HG03139 (cell line): ENCODE results near the gene CREB3L2.
"Not testable (repeated sequence)": the region's sequence is repeated elsewhere in the genome, so short reads cannot be mapped to it uniquely, and the experiment has no call there.

Experiments
- ATAC-seq: cut with Tn5 transposase; IDR thresholded peaks from one replicate; pipeline ENCODE4 v1.9.1; 2021; ENCODE audit not compliant: unreplicated experiment

CREB3L2 gene

DNA sequence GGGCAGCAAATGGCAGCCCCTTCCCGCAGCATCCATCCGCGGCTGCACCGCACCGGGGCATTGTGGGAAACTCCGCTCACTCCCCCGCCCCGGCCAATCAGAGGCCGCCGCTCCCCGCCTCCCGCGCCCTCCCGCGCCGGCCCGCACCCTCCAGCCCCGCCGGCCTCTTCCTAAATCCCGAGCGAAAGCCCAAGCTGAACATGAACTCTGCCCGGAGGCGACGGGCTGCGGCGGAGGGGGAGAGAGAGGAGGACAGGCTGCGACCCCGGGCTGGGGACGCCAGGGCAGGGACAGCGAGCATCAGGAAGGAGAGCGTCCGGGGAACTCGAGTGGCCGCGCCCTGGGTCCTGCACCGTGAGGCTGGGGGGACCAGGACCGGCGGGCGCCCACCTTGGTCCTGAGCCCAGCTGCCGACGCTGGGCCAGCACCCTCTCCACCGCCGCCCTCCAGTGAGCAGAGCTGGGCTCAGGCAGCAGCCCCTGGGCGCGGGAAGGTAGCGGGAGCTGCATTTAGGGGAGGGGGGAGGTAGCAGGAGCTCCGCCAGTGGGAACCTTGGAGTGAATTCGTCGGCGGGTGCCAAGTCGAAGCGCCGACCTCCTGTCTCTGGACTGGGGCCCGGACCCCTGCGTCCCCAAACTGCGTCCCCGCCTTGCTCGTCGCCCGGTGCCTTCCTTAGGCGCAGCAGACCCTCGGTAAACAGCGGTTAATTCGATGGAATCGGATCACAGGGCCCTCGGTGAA is 154.9 kb downstream of the CREB3L2 start, which contains the start of gene DGKI:
Gene DGKI, minus strand, starts transcription at position 148 of the 741 bp plus-strand sequence.
- peak; percentile 37 for ATAC-seq

DNA sequence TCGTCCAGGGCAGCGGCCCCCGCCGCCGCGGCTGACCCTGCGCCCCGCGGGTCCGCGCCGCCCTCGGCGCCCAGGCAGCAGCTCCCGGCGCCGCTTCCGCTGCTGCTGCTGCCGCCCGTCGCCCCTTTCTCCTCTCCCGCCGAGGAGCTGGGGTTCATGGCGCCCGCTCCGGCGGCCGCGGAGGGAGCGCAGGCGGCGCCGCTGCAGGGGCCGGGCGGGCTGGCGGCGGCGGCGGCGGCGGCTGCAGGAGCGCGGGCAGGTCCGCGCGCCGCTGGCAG is 155.4 kb downstream of the CREB3L2 start:
- peak; percentile 40 for ATAC-seq

DNA sequence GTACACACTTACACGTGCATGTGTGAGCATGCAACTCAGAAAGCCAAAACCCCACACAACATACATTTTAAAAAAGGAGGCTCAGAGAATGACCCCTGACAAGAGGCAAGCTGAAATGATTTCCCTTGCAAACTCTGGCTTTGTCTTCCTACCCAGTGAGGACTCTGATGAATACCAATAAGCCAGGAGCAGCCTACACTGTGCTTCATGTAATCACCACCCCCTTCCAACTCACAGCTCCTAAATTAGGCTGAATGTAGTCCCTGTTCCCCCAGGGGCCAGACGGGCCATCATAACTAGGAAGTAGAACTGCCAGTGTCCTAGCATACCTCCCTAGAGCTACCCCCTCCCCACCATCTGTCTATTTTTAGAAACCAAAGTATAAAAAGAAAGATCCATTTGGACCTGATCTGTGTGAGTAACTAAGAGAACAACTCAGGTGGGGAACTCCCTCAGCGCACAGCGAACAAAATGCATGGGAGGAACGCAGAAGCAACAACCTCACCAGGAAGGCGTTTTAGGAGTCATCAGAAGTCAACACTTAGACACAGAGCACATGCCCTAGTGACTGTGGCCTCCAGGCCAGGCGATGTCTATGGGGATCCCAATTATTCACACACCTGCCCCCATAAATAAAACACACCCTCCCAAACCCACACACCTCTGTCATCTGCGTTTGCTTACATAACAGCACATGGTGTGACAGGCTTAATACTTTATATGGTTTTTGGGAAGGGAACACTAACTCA is 157.0 kb downstream of the CREB3L2 start:
- ATAC-seq, result no peak

DNA sequence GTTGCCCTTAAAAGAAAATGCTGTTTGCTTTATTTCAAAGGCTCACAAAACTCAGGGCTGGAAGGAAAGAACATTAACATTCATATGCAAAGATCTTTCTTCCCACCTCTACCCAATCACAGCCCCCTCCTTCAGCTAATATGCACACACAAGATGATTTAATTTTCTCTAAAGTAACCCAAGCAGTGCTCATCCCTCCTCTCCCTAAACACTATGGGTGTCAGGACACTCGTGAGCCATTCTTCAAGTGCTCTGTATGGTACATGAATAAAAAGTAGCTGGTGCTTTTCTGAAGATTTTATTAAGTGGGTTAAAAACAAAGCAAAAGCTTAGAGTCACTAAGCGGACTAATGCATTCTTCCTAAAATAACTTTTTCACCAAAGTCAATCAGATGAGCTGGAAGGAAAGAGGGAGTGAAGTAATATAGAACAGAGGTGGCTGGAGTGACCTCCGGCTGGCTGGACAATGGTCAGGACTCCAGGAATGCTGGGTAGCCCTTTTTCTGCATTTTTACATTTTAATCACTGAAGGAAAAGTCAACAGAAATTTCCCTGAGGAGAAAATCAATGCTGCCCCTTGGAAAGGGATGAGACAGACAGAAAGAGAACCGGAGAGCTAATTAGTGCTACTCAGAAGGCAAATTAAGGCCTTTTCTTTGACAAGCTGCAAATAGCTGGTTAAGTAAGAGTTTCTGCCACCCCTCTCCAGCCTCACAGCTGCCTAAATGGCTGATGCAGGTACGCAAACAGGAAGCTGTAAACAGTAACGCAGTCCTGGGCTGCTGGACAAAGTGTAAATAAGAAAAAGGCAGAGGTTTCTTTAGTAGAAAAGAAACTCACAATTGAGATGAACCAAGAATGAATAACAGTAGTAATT is 161.7 kb downstream of the CREB3L2 start:
- no peak for ATAC-seq

DNA sequence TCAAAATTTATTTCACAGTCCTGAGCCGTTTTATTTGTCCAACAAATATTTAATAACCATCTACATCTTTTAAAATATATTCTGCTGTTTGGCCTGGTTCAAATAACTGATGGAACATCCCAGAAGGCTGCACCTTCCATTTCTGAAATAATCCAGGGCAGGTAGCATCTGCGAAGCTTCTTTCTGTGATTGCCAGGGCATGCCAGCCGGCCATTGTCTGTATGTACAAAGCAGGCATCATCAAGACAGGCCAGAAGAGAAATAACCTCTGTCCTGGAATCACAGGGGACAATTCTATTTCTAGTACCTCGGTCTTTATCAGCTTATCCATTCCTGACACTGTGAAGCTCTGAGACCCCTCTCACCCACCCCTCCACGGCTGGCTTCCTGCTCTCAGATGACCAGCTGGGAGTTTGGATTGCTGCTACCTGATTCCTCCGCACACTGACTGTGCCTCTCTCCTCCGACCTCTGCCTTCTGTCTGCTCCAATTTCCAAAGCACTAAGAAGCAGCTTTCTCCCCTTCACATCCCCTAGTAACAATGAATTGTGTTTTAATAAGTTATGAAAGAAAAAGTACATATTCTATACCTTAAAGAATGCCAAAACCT is 163.1 kb downstream of the CREB3L2 start:
- no peak for ATAC-seq

DNA sequence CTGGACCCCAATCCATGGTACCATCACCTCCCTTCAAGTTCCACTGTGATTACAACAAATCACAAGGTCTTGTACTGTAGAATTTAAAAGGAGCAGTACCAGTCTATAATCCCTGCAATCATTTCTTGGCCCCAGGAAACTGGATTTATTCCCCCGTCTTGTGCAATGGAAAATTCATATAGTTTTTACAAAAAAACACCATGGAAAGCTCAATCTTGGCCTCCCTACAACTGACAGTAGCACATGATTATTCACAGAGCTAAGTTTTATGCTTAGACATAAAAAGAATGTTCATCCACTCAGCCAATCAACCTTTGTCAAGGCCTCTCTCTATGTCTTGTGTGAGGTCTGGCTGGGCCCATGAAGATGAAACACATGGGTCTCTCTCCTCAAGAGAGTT is 165.3 kb downstream of the CREB3L2 start:
- no peak for ATAC-seq

DNA sequence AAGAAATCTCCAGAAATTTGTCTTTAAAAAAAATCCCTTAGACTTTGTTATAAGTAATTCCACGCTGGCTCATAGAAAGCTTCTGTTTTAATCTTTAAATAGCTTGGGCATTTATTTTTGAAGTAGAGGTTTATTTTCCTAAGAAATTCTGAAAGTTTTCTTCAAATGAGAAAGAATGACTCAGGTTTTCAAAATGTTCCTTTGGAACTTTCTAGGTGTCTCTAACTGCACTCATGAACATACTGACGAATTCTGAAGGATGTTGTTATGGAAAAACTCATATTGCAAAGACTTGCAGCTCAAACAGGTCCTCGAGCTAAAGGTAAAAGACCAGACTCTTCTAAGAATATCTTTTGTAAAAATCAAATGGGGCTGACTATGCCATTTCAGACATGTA is 165.8 kb downstream of the CREB3L2 start:
- ATAC-seq, result no peak

DNA sequence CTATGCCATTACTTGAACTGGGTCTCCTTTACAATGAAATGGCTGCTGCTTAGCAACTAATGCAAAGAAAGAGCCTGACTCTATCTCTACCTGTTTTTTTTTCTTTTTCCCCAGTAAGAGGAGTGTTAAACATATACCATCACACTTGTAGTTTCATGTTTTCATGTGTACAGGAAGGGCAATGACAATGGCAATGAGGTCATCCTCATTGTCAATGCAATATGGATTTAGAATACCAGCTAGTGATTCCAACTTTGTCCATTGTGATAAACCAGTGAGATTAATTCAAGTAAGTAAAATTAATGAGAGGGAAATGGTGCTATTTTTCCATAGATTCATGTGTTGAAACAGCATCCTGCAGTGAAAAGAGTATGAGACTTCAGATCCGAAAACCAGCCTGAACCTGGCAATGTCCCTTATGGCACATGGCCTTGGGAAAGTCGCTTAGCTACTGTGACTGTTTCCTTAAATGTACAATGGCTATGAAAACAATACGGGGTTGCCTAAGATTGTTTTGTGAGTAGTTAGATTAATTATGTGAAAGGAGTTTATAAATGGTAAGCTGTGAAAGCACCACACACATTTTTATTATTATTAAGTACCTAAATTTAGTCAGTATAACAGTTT is 166.3 kb downstream of the CREB3L2 start:
- ATAC-seq, result no peak

DNA sequence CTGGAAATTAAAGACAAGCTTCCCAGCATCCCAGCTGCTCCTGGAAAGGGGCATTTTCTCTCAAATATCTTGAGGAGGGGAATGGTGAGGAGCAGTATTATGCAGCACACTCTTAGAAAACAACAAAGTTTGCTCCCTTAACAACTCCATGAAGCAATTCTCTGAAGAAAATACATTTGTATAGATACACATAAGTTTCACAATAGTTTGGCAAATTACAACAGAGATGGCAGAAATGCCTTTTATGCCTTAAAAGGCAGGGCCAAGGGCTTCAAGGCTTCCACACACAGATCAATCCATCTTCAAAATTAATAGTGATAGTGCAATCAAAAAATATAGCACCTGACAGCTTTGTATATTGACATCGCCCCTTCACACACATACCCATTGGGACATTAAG is 167.3 kb downstream of the CREB3L2 start:
- no peak for ATAC-seq

DNA sequence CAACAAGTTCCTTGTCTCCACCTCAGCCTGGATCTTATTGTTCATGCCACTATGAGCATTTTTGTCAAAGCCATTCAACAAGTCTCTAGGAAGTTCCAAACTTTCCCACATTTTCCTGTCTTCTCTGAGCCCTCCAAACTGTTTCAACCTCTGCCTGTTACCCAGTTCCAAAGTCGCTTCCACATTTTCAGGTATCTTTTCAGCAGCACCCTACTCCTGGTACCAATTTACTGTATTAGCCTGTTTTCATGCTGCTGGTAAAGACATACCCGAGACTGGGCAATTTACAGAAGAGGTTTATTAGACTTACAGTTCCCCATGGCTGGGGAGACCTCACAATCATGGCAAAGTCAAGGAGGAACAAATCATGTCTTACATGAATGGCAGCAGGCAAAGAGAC is 168.9 kb downstream of the CREB3L2 start:
- ATAC-seq, result not testable (repeated sequence)

DNA sequence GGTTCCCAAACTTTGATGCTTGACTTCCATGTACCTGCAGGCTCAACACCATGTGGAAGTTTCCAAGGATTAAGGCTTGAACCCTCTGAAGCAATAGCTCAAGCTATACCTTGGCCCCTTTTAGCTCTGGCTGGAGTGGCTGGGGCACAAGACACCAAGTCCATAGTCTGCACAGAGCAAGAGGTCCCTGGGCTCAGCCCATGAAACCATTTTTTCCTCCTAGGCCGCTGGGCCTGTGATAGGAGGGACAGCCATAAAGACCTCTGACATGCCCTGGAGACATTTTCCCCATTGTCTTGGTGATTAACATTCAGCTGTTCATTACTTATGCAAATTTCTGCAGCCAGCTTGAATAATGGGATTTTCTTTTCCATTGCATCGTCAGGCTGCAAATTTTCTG is 169.5 kb downstream of the CREB3L2 start:
- ATAC-seq, result no peak

DNA sequence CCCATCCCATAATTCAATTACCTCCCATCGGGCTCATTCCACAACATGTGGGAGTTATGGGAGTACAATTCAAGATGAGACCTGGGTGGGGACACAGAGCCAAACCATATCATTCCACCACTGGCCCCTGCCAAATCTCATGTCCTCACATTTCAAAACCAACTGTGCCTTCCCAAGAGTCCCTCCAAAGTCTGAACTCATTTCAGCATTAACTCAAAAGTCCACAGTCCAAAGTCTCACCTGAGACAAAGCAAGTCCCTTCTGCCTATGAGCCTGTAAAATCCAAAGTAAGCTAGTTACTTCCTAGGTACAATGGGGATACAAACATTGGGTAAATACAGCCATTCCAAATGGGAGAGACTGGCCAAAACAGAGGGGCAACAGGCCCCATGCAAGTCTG is 170.3 kb downstream of the CREB3L2 start:
- ATAC-seq, result not testable (repeated sequence)

DNA sequence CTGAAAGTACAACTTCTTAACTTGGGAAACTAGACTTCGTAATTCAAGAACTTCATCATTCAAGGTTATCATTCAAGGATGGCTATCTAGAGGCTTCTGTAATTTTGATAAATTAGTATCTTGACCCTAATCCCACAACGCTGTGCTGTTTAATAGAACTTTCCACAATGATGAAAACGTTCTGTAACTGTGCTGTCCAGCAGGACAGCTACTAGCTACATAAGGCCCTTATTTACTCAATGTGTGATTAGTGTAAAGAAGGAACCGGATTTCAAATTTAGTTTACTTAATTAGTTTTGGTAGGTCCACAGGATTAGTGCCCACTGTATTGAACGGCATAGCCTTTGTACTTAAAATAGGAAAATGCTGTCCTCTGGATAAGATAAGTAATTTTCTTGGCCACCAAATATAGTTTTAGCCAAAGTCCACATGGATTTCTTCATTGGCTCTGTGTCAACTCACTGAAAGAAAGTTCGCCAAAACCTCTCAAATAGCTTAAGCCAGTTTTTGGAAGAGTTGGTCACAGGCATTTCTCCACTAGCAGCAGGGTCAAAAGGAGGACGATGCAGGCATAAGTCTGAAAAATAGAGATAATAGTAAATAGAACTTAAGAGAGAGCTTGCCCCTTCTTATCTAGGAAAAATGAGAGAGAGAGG is 172.4 kb downstream of the CREB3L2 start:
- no peak for ATAC-seq

DNA sequence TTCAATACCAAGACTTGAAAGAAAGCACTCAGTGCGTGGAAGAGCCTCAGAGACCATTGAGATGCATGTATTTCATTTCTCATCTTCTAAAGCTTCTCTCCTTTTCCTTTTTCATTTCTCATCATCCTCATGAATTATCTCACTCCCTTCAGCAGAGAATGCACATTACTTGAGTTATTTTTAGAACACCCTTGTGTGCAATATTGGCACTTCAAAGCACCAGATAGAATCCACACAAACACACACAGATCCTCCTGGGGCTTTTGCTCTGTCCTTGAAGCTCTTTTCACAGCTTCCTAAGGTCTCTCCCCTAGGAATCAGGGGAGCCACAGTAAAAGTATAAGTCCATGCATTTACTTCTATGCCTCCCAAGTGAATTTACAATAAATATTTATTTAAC is 173.4 kb downstream of the CREB3L2 start:
- ATAC-seq, result no peak

DNA sequence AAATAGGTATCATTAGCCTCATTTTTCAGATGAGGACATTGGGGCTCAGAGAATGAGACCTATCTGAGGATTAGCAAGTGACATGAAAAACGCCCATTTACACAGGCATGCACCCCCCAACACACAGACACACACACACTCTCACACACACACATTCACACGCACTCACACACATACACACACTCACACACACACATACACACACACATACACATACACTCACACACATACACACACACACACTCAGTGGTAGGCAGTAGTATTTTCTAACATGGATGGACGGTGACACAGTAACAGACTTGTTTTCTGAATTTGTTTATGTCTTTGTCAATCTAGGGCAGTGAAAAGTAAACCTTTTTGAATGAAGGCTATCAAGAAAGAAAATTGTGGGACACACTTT is 176.4 kb downstream of the CREB3L2 start:
- no peak for ATAC-seq
